Measurements from ENCODE around the gene TMEM169. TPM values are rescaled to one million over a fixed set of nuclear protein-coding genes. Genes with fewer than 3 reads are reported as not detected.
A peak's percentile ranks its signal among the peaks of the same experiment; 100 is the strongest.
"Not testable (repeated sequence)": the region's sequence is repeated elsewhere in the genome, so short reads cannot be mapped to it uniquely, and the experiment has no call there.

TMEM169 gene
- total and polyA plus RNA-seq, 4 donors: 7.7 to 21.1 (median 18.8) TPM

DNA sequence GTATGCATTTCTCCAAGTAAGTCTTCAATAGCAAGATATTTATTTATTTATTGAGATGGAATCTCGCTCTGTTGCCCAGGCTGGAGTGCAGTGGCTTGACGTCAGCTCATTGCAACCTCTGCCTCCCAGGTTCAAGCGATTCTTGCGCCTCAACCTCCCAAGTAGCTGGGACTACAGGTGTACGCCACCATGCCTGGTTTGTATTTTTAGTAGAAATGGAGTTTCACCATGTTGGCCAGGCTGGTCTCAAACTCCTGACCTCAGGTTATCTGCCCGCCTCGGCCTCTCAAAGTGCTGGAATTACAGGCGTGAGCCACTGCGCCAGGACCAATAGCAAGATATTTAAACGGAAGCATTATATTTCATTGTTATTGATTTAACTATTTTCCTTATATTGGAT lies 1.7 kb upstream of the TMEM169 start:
- not testable (repeated sequence) for H3K27me3 ChIP-seq (ENCODE audit: control insufficient read depth, insufficient read depth, low read length); H3K36me3 ChIP-seq (ENCODE audit: control insufficient read depth, insufficient read depth, low read length); H3K27ac ChIP-seq (ENCODE audit: low read depth, low read length); H3K9me3 ChIP-seq (ENCODE audit: control insufficient read depth, insufficient read depth, low read length); H3K4me3 ChIP-seq (ENCODE audit: low read depth, low read length); DNase-seq (ENCODE audit: low read depth in 4 of 6, low spot score in 6 of 6)
- peaks cover 21% of the 10 kb centered on the region for H3K4me1 ChIP-seq (ENCODE audit: control insufficient read depth, insufficient read depth, low read length)
- 100% methylated on average over 5 of the region's 10 CpGs for WGBS (ENCODE audit: insufficient coverage)

- DNase-seq (ENCODE audit: low read depth in 4 of 6, low spot score in 6 of 6): peak in 1 of 6 donors; percentile 5
- Histone ChIP-seq H3K4me3 (ENCODE audit: low read depth, low read length) (peak overlapping the region; percentile 92), H3K27me3 (ENCODE audit: control insufficient read depth, insufficient read depth, low read length) (no peaks in the 10 kb centered on the region), H3K4me1 (ENCODE audit: control insufficient read depth, insufficient read depth, low read length) (peaks cover 25% of the 10 kb centered on the region), H3K9me3 (ENCODE audit: control insufficient read depth, insufficient read depth, low read length) (no peaks in the 10 kb centered on the region), H3K36me3 (ENCODE audit: control insufficient read depth, insufficient read depth, low read length) (no peaks in the 10 kb centered on the region), H3K27ac (ENCODE audit: low read depth, low read length) (no peak overlapping the region)
- no CpG with 5 or more reads among the region's 1 CpG for WGBS (ENCODE audit: insufficient coverage)
Measured at GRCh38 chr2:216081012-216081411, 707 bp upstream of the TMEM169 start.

DNA sequence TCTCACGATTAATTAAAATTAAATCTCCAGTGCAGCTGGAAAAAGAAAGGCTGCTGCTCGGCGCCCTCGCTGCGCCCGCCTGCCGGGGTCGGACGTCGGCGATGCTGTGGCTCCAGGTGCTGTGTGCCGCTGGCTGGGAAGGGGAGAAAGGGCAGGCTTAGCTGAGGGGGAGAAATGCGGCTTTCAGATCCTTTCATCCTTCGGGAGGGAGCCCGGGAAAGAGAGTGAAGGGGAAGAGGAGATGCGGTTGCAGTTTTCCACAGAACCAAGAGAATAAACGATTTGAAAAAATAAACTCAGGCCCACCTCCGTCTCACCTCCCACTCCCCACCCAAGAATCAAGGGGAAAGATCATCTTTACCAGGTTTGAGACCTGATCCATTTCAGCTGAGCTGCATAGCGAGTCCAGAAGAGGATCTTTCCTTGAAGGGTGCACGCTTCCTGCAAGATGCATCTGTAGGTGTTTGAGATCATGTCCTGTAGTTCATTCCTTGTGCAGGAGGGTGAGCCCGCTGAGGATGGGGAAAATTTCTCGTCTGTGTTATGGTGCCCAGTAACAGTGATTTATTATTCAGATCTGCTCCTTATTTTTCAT lies 495 bp downstream of the TMEM169 start:
- Histone ChIP-seq H3K9me3 (ENCODE audit: control insufficient read depth, insufficient read depth, low read length) (no peaks in the 10 kb centered on the region), H3K36me3 (ENCODE audit: control insufficient read depth, insufficient read depth, low read length) (no peaks in the 10 kb centered on the region), H3K27me3 (ENCODE audit: control insufficient read depth, insufficient read depth, low read length) (no peaks in the 10 kb centered on the region), H3K27ac (ENCODE audit: low read depth, low read length) (peak overlapping the region; percentile 54), H3K4me3 (ENCODE audit: low read depth, low read length) (peak overlapping the region; percentile 92), H3K4me1 (ENCODE audit: control insufficient read depth, insufficient read depth, low read length) (peaks cover 25% of the 10 kb centered on the region)
- 0% methylated on average over 12 of the region's 22 CpGs for WGBS (ENCODE audit: insufficient coverage)
- DNase-seq (ENCODE audit: low read depth in 4 of 6, low spot score in 6 of 6): peak in 3 of 6 donors; percentile 9 to 74 (median 36)

DNA sequence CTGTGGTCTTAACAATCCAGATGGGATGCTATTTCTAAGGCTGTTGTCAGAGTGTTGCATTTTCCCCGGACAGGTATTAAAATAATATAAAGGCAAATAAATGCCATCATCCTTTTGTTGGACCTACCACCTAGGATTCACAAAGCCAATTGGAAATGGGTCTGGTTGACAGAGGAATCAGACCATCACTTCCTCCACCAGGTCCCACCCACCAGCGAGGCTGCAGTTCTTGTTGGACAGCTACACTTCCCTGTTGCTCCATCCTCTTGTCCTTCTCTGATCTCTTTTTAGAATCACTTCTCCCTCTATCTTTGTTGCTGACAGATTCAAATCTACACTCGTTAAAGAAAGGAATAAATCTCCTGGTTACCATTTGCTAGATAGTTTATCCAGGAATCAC lies 1.1 kb downstream of the TMEM169 start:
- peak in 4 of 6 donors; percentile 10 to 86 (median 38) for DNase-seq (ENCODE audit: low read depth in 4 of 6, low spot score in 6 of 6)
- Histone ChIP-seq H3K36me3 (ENCODE audit: control insufficient read depth, insufficient read depth, low read length) (no peaks in the 10 kb centered on the region), H3K27ac (ENCODE audit: low read depth, low read length) (peak overlapping the region; percentile 54), H3K4me1 (ENCODE audit: control insufficient read depth, insufficient read depth, low read length) (peaks cover 25% of the 10 kb centered on the region), H3K9me3 (ENCODE audit: control insufficient read depth, insufficient read depth, low read length) (no peaks in the 10 kb centered on the region), H3K4me3 (ENCODE audit: low read depth, low read length) (peak overlapping the region; percentile 92), H3K27me3 (ENCODE audit: control insufficient read depth, insufficient read depth, low read length) (no peaks in the 10 kb centered on the region)
- 27% methylated on average over 1 of the region's 3 CpGs for WGBS (ENCODE audit: insufficient coverage)

GRCh38 chr2:216083464-216084281 lies 2.0 kb downstream of the TMEM169 start:
- WGBS (ENCODE audit: insufficient coverage): 36% methylated on average over 11 of the region's 11 CpGs
- Histone ChIP-seq H3K9me3 (ENCODE audit: control insufficient read depth, insufficient read depth, low read length) (no peaks in the 10 kb centered on the region), H3K4me3 (ENCODE audit: low read depth, low read length) (peak overlapping the region; percentile 0), H3K27me3 (ENCODE audit: control insufficient read depth, insufficient read depth, low read length) (no peaks in the 10 kb centered on the region), H3K36me3 (ENCODE audit: control insufficient read depth, insufficient read depth, low read length) (no peaks in the 10 kb centered on the region), H3K4me1 (ENCODE audit: control insufficient read depth, insufficient read depth, low read length) (peaks cover 25% of the 10 kb centered on the region), H3K27ac (ENCODE audit: low read depth, low read length) (peak overlapping the region; percentile 62)
- DNase-seq (ENCODE audit: low read depth in 4 of 6, low spot score in 6 of 6): peak in 3 of 6 donors; percentile 26 to 89 (median 77)

GRCh38 chr2:216084547-216084946 lies 2.8 kb downstream of the TMEM169 start:
- H3K4me3 ChIP-seq (ENCODE audit: low read depth, low read length): no peak overlapping the region

GRCh38 chr2:216086207-216086893 lies 4.6 kb downstream of the TMEM169 start:
- no peak for DNase-seq (ENCODE audit: low read depth in 4 of 6, low spot score in 6 of 6)
- Histone ChIP-seq H3K36me3 (ENCODE audit: control insufficient read depth, insufficient read depth, low read length) (no peaks in the 10 kb centered on the region), H3K27ac (ENCODE audit: low read depth, low read length) (no peak overlapping the region), H3K4me1 (ENCODE audit: control insufficient read depth, insufficient read depth, low read length) (peaks cover 24% of the 10 kb centered on the region), H3K9me3 (ENCODE audit: control insufficient read depth, insufficient read depth, low read length) (no peaks in the 10 kb centered on the region), H3K27me3 (ENCODE audit: control insufficient read depth, insufficient read depth, low read length) (no peaks in the 10 kb centered on the region), H3K4me3 (ENCODE audit: low read depth, low read length) (no peak overlapping the region)
- 83% methylated on average over 1 of the region's 2 CpGs for WGBS (ENCODE audit: insufficient coverage)

More at GRCh38 chr2:216084547-216084946, 2.8 kb downstream of the TMEM169 start:
- Histone ChIP-seq H3K27ac (ENCODE audit: low read depth, low read length) (no peak overlapping the region), H3K9me3 (ENCODE audit: control insufficient read depth, insufficient read depth, low read length) (no peaks in the 10 kb centered on the region), H3K36me3 (ENCODE audit: control insufficient read depth, insufficient read depth, low read length) (no peaks in the 10 kb centered on the region), H3K27me3 (ENCODE audit: control insufficient read depth, insufficient read depth, low read length) (no peaks in the 10 kb centered on the region), H3K4me1 (ENCODE audit: control insufficient read depth, insufficient read depth, low read length) (peaks cover 25% of the 10 kb centered on the region)
- 55% methylated on average over 3 of the region's 3 CpGs for WGBS (ENCODE audit: insufficient coverage)
- peak in 2 of 6 donors; percentile 2 to 12 for DNase-seq (ENCODE audit: low read depth in 4 of 6, low spot score in 6 of 6)

- Histone ChIP-seq H3K4me1 (ENCODE audit: control insufficient read depth, insufficient read depth, low read length) (peaks cover 2% of the 10 kb centered on the region), H3K27ac (ENCODE audit: low read depth, low read length) (no peak overlapping the region), H3K36me3 (ENCODE audit: control insufficient read depth, insufficient read depth, low read length) (no peaks in the 10 kb centered on the region), H3K4me3 (ENCODE audit: low read depth, low read length) (no peak overlapping the region), H3K27me3 (ENCODE audit: control insufficient read depth, insufficient read depth, low read length) (no peaks in the 10 kb centered on the region), H3K9me3 (ENCODE audit: control insufficient read depth, insufficient read depth, low read length) (no peaks in the 10 kb centered on the region)
- WGBS (ENCODE audit: insufficient coverage): no CpG with 5 or more reads among the region's 1 CpG
- no peak for DNase-seq (ENCODE audit: low read depth in 4 of 6, low spot score in 6 of 6)
Measured at GRCh38 chr2:216090369-216090786, 8.7 kb downstream of the TMEM169 start.

DNA sequence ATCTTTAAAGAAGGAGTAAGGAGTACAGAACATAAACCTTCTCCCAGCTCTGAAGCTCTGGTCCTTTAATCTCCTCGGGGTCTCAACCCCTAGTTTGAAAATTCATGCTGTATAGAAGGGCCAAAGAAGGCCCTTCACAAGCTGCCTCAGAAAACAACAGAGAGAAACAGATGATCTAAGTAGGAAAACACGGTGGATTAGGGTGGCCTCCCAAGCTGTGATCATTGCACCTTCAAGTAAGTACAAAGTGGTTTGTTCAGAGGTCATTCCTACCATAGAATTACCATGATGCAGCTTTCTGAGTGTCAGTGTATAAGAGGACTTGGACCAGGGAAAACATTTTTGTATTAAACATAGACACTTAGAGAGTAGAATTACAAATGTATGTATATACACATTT lies 10.9 kb downstream of the TMEM169 start:
- H3K4me1 ChIP-seq (ENCODE audit: control insufficient read depth, insufficient read depth, low read length): no peaks in the 10 kb centered on the region
- H3K27ac ChIP-seq (ENCODE audit: low read depth, low read length): no peak overlapping the region
- peaks cover 8% of the 10 kb centered on the region for H3K36me3 ChIP-seq (ENCODE audit: control insufficient read depth, insufficient read depth, low read length)
- no peak overlapping the region for H3K4me3 ChIP-seq (ENCODE audit: low read depth, low read length)
- WGBS (ENCODE audit: insufficient coverage): 80% methylated on average over 1 of the region's 2 CpGs
- no peaks in the 10 kb centered on the region for H3K9me3 ChIP-seq (ENCODE audit: control insufficient read depth, insufficient read depth, low read length)
- no peak for DNase-seq (ENCODE audit: low read depth in 4 of 6, low spot score in 6 of 6)
- H3K27me3 ChIP-seq (ENCODE audit: control insufficient read depth, insufficient read depth, low read length): no peaks in the 10 kb centered on the region

Data from spinal cord (tissue), 10 donors.